Retinal pigment epithelial cell (primary cell): Measurements from ENCODE around the gene ATG13.

Experiments
- DNase-seq: peaks from one replicate; pipeline ENCODE4 v3.0.0-alpha.2; 2010; ENCODE audit warnings: low read depth
- H3K4me3 ChIP-seq: 2 replicates; pipeline ENCODE4 v1.5.1; 2011; ENCODE audit warnings: mild to moderate bottlenecking, low read length, control low read depth, moderate library complexity
- CTCF ChIP-seq: conservative IDR thresholded peaks from 2 replicates; pipeline ENCODE4 v1.5.1; 2011; ENCODE audit warnings: low read depth, low read length, control low read depth, inconsistent platforms

The ATG13 gene

GRCh38 chr11:46643531-46643930, 26.2 kb downstream of the ATG13 start:
- no peak overlapping the region for H3K4me3 ChIP-seq
- DNase-seq, result no peak
- TF ChIP-seq CTCF, result no peak

- no peak overlapping the region for H3K4me3 ChIP-seq
- TF ChIP-seq CTCF, result no peak
- DNase-seq, result no peak
Measured at GRCh38 chr11:46643986-46644385, 26.6 kb downstream of the ATG13 start.

- peak; percentile 88 for DNase-seq
- no peak overlapping the region for H3K4me3 ChIP-seq
- TF ChIP-seq CTCF, result no peak
Measured at GRCh38 chr11:46649180-46649738, 31.9 kb downstream of the ATG13 start.

GRCh38 chr11:46655631-46656030, 38.3 kb downstream of the ATG13 start:
- no peak for DNase-seq
- TF ChIP-seq CTCF, result no peak
- no peak overlapping the region for H3K4me3 ChIP-seq

GRCh38 chr11:46657186-46657585, 39.8 kb downstream of the ATG13 start:
- no peak for DNase-seq
- H3K4me3 ChIP-seq, result no peak overlapping the region
- no peak for TF ChIP-seq CTCF

- TF ChIP-seq CTCF, result no peak
- no peak overlapping the region for H3K4me3 ChIP-seq
- no peak for DNase-seq
Measured at GRCh38 chr11:46658259-46658658, 40.9 kb downstream of the ATG13 start.

- no peak for DNase-seq
- no peak overlapping the region for H3K4me3 ChIP-seq
- no peak for TF ChIP-seq CTCF
Measured at GRCh38 chr11:46659908-46660307, 42.6 kb downstream of the ATG13 start.
